ENCODE data around the gene SPCS2.

- no peak for TF ChIP-seq CTCF (IDR thresholded peaks at IDR 0.05; ENCODE audit: low read depth, low read length)
- no peak for TF ChIP-seq MYC (IDR thresholded peaks at IDR 0.05; ENCODE audit: low read depth, low read length)
- TF ChIP-seq POLR2A (IDR thresholded peaks at IDR 0.05; ENCODE audit: extremely low read depth, insufficient read length) = no peak
Observed at GRCh38 chr11:74941492-74941891, 7.6 kb upstream of the SPCS2 start.

Measured in NB4 (cell line).